Stimulated activated CD8-positive, alpha-beta memory T cell treated with anti-CD3 and anti-CD28 coated beads, Interleukin-15, amount 100 ng/mL, for 24 hours (primary cell): Measurements from ENCODE around the gene RNGTT.
"Not testable (repeated sequence)": the region's sequence is repeated elsewhere in the genome, so short reads cannot be mapped to it uniquely, and the experiment has no call there.

Source experiments
- DNase-seq: peaks from one replicate; pipeline ENCODE4 v3.0.0-alpha.2; 2020; ENCODE audit warnings: low read depth

RNGTT gene

DNA sequence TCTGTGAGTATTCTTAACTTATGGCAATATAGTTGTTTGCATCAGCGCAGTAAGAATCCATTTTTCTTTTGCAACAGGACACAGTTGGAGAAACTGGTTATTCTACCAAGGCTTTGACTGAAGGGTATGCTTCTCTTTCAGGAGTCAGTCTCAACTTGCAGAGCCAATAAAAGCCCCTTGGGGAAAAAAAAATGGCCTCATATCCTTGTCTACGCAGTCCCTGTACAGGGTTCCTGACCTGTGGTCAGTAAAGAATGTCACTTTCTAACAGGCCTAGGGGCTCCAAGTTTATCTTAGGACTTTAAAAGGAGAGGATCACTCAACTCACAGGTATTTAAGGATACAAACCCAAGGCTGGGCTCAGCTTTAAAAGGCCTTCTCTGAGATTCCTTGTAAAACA, 6.9 kb upstream of the RNGTT start:
- no peak for DNase-seq

DNA sequence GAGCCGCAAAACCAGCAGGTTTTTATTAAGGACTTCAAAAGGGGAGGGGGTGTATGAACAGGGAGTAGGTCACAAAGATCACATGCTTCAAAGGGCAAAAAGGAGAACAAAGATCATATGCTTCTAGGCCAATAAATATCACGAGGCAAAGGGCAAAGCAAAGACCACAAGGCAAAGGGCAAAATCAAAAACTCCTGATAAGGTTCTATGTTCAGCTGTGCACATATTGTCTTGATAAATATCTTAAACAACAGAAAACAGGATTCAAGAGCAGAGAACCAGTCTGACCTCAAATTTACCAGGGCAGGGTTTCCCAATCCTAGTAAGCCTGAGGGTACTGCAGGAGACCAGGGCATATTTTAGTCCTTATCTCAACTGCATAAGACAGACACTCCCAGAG, 5.8 kb upstream of the RNGTT start:
- DNase-seq, result not testable (repeated sequence)

DNA sequence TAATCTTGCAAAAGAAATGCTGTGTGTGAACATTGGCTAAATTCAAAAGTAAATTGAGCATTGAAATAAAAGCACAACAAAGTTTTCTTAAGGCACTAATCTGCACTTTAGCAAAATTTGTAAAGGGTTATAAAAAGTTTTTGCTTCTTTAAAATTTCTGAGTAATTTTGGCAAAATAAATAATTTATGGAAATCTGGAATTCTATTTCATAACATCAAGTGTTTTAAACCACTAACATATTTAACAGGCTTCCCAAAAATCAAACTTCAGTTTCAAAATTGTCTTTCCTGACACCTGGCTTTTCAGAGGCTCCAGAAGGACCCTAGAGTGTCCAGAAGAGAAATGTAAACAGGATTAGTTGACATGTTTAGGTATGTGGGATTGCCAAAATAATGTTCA, 4.5 kb upstream of the RNGTT start:
- no peak for DNase-seq

GRCh38 chr6:88965691-88966090, 2.3 kb upstream of the RNGTT start:
- no peak for DNase-seq

GRCh38 chr6:88964509-88964908, 1.1 kb upstream of the RNGTT start:
- DNase-seq, result no peak

DNA sequence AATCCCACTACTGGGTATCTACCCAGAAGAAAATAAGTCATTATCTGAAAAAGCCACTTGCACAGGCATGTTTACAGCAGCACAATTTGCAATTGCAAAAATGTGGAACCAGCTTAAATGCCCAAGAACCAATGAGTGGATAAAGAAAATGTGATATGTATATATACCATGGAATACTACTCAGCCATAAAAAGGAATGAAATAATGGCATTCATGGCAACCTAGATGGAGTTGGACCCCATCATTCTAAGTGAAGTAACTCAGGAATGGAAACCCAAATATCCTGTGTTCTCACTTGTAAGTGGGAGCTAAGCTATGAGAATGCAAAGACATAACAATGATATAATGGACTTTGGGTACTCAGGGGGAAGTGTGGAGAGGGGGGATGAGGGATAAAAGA, 4.6 kb downstream of the RNGTT start:
- no peak for DNase-seq

GRCh38 chr6:88953550-88954386, 9.7 kb downstream of the RNGTT start:
- DNase-seq, result no peak

GRCh38 chr6:88952065-88952704, 11.2 kb downstream of the RNGTT start:
- no peak for DNase-seq

DNA sequence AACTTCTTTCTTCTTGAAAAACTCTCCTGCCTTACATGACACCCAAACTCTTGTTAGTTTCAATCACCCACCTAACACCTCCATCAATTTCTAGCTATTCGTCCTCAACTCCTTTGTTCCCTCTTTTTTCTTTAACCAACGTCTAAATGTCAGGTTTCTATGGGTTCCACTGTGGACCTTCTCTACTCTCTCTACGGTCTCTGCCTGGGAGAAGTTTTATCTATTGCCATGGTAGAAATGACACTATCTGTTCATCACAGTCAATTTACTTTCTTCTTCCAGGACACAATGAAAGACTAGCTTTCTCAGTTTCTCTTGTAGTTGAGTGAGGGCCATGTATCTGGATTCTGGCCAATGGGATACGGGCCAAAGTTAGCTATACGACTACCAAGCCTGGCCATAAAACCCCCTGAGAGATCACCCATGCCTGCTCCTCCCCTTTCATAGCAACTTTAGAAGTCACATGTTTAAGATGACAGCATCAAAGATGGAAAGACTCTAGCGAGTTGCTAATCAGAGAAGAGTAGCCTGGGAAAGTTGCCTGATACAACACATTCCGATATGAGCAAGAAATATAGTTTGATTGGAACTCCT, 17.9 kb downstream of the RNGTT start:
- no peak for DNase-seq

GRCh38 chr6:88933521-88933920, 29.9 kb downstream of the RNGTT start:
- DNase-seq, result no peak

GRCh38 chr6:88932019-88932418, 31.4 kb downstream of the RNGTT start:
- not testable (repeated sequence) for DNase-seq

- DNase-seq, result no peak
These were observed 40.5 kb downstream of the RNGTT start for GRCh38 chr6:88922775-88923548.

DNA sequence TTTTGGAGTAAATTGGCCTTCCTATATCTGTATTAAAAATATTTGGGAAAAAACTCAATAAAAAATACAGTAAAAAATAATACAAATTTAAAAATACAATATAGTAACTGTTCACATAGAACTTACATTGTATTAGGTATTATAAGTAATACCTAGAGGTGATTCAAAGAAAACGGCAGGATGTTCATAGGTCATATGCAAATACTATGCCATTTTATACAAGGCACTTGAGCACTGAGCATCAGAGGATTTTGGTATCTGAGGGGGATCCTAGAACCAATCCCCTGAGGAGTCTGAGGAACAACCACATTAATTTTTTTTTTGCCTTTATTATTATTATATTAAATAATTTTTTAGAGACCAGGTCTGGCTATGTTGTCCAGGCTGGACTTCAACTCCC, 41.7 kb downstream of the RNGTT start:
- DNase-seq, result no peak

DNA sequence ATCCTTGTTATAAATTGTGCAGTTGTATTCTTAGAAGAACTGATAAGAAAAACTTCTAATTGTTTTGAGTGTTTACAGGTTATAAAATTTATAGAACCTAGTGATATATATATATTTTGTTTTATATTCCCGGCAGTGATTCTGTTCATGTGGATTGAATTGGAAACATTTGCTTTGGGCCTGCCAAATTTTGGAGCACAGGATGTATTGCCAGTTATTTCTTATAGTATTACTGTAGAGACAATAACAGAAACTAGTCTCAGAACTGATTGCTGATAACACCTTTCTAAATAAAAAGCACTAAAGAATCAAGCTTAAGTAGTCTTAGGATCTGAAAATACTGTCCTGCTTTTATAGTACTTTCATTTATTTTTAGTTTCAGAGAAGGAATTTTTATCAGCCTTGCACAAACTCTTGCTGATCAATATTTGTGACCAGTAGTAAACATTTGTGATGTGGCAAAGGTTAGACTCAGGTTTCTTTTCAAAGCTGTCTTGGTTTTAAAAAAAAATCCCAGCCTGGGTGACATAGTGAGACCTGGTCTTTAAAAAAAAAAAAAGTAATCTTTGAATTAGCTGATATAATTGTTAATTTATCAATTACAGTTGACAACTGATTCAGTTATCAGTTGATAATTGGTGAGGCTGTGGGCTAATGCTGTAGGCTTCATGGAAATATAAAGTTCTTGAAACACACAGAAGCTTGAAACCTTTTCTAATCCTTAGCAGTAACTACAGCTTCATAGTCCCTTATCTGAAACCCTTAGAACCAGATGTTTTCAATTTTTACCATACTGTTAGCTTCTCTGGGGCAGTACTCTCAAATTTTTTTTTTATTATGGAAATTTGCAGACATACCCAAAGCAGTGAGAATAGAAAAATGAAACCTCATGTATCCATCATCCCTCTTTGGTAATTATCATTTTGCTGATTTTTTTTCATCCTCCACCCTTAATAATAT, 42.4 kb downstream of the RNGTT start:
- DNase-seq, result no peak

DNA sequence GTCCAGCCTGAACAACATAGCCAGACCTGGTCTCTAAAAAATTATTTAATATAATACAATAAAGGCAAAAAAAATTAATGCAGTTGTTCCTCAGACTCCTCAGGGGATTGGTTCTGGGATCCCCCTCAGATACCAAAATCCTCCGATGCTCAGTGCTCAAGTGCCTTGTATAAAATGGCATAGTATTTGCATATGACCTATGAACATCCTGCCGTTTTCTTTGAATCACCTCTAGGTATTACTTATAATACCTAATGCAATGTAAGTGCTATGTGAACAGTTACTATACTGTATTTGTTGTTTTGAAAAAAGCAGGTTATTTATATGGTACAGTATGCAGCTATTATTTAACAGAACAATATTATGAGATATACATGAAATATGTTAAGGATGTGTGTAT, 43.3 kb downstream of the RNGTT start:
- no peak for DNase-seq

DNA sequence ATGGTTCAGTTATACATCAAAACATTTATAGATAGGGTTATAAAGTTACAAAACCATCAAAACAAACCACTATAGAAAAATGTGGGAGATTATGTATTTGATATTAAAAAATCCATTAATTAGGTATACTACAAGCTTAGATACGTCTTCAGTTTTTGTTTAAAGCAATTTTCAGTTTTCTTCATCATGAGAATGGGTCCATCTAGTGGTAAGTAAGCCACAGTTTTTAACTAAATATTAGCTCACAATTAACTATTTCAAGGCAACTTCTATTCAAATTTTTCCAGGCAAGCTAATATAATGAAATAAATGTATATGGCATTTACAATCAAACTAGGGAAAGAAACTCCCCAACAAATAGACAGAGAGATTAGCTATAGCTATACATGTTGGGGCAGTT, 44.4 kb downstream of the RNGTT start:
- DNase-seq, result no peak

DNA sequence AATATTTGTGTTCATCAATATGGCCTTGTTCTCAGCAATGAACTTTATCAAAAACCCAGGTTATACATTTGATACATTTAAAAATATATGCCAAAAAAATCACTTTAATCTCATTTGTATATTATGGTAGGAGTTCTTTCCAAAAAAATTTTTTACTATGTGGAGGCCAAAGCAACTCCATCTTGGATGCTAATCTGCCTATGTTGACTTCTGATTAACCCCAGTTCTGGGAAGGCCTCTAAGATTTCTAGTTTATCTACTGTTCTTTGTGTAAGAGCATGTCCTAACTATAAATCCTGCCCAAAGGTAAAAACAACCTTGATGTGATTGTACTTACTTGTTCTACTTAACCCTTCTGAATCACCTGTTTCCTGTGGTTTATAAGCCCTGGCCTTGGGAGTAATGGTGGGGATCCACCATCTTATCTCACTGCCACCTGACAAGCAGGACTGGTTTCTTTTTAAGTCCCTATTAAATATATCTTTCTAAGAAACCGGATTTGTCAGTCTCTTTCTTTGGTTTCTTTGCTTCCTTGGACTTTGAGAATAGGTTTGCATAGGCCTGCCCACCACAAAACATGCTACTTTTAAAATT, 46.7 kb downstream of the RNGTT start:
- DNase-seq, result no peak

DNA sequence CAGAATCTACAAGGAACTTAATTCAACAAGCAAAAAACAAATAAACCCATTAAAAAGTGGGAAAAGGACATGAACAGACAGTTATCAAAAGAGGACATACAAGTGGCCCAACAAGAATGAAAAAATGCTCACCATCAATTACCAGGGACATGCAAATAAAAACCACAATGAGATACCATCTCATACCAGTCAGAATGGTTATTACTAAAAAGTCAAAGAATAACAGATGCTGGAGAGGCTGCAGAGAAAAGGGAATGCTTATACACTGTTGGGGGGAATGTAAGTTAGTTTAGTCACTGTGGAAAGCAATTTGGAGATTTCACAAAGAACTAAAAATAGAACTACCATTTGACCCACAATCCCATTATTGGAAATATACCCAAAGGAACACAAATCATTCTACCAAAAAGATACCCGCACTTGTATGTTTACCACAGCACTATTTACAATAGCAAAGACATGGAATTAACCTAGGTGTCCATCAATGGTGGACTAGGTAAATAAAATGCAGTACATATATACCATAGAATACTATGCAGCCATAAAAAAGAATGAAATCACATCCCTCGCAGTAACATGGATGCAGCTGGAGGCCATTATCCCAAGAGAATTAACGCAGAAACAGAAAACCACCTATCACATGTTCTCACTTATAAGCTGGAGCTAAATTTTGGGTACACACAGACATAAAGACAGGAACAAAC, 48.4 kb downstream of the RNGTT start:
- DNase-seq, result no peak

DNA sequence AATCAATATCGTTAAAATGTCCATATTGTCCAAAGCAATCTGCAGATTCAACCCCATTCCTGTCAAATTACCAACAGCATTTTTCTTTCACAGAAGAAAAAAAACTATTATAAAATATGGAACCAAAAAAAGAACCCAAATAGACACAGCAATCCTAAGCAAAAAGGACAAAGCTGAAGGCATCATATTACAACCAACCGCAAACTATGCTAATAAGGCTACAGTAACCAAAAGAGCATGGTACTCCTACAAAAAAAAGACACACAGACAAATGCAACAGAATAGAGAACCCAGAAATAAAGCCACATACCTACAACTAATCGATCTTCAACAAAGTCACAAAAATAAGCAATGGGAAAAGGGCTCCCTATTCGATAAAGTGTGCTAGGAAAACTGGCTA, 49.2 kb downstream of the RNGTT start:
- no peak for DNase-seq

- DNase-seq, result no peak
These were observed 49.9 kb downstream of the RNGTT start for GRCh38 chr6:88913471-88913870.
